ENCODE results near the gene PRTN3.

- no peak for TF ChIP-seq POLR2AphosphoS5 (IDR thresholded peaks at IDR 0.05; ENCODE audit: low read depth, low read length)
- TF ChIP-seq TAF1 (IDR thresholded peaks at IDR 0.05; ENCODE audit: borderline replicate concordance, insufficient read depth, low read length) = no peak
- TF ChIP-seq, protein P1, sequence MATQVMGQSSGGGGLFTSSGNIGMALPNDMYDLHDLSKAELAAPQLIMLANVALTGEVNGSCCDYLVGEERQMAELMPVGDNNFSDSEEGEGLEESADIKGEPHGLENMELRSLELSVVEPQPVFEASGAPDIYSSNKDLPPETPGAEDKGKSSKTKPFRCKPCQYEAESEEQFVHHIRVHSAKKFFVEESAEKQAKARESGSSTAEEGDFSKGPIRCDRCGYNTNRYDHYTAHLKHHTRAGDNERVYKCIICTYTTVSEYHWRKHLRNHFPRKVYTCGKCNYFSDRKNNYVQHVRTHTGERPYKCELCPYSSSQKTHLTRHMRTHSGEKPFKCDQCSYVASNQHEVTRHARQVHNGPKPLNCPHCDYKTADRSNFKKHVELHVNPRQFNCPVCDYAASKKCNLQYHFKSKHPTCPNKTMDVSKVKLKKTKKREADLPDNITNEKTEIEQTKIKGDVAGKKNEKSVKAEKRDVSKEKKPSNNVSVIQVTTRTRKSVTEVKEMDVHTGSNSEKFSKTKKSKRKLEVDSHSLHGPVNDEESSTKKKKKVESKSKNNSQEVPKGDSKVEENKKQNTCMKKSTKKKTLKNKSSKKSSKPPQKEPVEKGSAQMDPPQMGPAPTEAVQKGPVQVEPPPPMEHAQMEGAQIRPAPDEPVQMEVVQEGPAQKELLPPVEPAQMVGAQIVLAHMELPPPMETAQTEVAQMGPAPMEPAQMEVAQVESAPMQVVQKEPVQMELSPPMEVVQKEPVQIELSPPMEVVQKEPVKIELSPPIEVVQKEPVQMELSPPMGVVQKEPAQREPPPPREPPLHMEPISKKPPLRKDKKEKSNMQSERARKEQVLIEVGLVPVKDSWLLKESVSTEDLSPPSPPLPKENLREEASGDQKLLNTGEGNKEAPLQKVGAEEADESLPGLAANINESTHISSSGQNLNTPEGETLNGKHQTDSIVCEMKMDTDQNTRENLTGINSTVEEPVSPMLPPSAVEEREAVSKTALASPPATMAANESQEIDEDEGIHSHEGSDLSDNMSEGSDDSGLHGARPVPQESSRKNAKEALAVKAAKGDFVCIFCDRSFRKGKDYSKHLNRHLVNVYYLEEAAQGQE (IDR thresholded peaks at IDR 0.05; ENCODE audit: insufficient read depth in 1 of 2, low read depth in 2 of 2, low read length in 2 of 2) = no peak
- no peak for TF ChIP-seq FOXP2 (optimal IDR thresholded peaks at IDR 0.05; ENCODE audit: borderline replicate concordance, extremely low read depth, extremely low read length, insufficient read depth)
- TF ChIP-seq SIN3A (IDR thresholded peaks at IDR 0.05; ENCODE audit: borderline replicate concordance, insufficient read depth, low read length) = no peak
These were observed 35.3 kb downstream of the PRTN3 start for GRCh38 chr19:876089-876488.
